ENCODE measurements around the gene ZNF831.

Gene ZNF831

DNA sequence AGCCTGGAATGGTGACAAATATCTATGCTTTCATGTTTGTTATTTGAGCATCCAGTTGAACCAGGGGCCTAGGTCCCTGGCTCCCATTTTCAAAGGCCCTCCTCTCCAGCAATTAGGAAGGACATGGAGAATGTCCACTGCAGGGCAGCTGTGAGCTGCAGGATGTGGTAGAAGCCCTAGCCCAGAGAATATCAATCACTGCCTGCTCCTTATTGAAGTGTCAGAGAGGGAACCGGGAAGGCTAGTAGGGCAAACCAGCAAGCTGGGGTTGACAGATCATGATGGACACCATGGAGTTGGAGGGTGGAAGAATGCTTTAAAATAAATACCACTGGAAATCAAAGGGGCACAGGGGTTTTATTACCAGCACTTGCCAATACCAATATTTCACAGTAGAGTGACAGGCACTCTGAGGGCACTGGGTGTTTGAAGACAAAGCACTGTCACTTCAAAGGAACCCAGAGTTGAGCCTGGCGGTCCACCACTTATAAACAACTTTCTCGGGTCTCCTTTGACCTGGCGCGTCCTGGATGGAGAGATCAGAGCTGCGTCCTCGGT, 47.7 kb downstream of the ZNF831 start:
- no peak for ATAC-seq (ENCODE audit: low read depth)
- H3K27ac ChIP-seq (ENCODE audit: poor library complexity, severe bottlenecking) = no peak overlapping the region
- peaks cover 35% of the 10 kb centered on the region for H3K27me3 ChIP-seq (ENCODE audit: insufficient read depth, poor library complexity, severe bottlenecking)
- no peak for DNase-seq (ENCODE audit: low spot score)
- no peaks in the 10 kb centered on the region for H3K9me3 ChIP-seq (ENCODE audit: severe bottlenecking)
- H3K4me3 ChIP-seq (ENCODE audit: severe bottlenecking) = no peak overlapping the region
- H3K4me1 ChIP-seq (ENCODE audit: insufficient read depth, poor library complexity, severe bottlenecking) = no peaks in the 10 kb centered on the region
- H3K36me3 ChIP-seq (ENCODE audit: low read depth) = no peaks in the 10 kb centered on the region
- TF ChIP-seq, protein P1, sequence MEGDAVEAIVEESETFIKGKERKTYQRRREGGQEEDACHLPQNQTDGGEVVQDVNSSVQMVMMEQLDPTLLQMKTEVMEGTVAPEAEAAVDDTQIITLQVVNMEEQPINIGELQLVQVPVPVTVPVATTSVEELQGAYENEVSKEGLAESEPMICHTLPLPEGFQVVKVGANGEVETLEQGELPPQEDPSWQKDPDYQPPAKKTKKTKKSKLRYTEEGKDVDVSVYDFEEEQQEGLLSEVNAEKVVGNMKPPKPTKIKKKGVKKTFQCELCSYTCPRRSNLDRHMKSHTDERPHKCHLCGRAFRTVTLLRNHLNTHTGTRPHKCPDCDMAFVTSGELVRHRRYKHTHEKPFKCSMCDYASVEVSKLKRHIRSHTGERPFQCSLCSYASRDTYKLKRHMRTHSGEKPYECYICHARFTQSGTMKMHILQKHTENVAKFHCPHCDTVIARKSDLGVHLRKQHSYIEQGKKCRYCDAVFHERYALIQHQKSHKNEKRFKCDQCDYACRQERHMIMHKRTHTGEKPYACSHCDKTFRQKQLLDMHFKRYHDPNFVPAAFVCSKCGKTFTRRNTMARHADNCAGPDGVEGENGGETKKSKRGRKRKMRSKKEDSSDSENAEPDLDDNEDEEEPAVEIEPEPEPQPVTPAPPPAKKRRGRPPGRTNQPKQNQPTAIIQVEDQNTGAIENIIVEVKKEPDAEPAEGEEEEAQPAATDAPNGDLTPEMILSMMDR (IDR thresholded peaks at IDR 0.05; ENCODE audit: poor library complexity, severe bottlenecking) = no peak

DNA sequence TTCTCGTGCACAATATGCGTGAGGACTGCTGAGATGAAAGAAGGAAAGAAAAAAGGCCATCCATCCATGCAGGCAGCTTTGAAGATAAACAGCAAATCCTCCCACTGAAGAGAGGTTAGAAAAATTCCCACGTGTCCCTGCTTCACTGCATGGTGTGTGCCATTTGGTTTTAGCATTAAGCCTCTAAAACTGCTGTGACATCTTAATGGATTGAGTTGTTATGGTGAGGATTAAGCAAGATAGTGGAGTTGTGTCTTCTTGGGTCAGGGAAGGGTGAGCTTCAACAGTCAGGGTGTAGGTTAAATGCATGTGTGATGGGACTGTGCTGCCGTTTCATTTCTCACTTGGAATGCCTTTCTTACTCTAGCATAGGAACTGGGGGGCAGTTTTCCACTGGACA, 50.5 kb downstream of the ZNF831 start:
- Histone ChIP-seq H3K4me1 (ENCODE audit: insufficient read depth, poor library complexity, severe bottlenecking) (no peaks in the 10 kb centered on the region), H3K9me3 (ENCODE audit: severe bottlenecking) (no peaks in the 10 kb centered on the region), H3K4me3 (ENCODE audit: severe bottlenecking) (no peak overlapping the region), H3K36me3 (ENCODE audit: low read depth) (no peaks in the 10 kb centered on the region), H3K27me3 (ENCODE audit: insufficient read depth, poor library complexity, severe bottlenecking) (peaks cover 40% of the 10 kb centered on the region), H3K27ac (ENCODE audit: poor library complexity, severe bottlenecking) (no peak overlapping the region)
- ATAC-seq (ENCODE audit: low read depth) = no peak
- no peak for DNase-seq (ENCODE audit: low spot score)
- TF ChIP-seq, protein P1 (IDR thresholded peaks at IDR 0.05; ENCODE audit: poor library complexity, severe bottlenecking) = no peak

DNA sequence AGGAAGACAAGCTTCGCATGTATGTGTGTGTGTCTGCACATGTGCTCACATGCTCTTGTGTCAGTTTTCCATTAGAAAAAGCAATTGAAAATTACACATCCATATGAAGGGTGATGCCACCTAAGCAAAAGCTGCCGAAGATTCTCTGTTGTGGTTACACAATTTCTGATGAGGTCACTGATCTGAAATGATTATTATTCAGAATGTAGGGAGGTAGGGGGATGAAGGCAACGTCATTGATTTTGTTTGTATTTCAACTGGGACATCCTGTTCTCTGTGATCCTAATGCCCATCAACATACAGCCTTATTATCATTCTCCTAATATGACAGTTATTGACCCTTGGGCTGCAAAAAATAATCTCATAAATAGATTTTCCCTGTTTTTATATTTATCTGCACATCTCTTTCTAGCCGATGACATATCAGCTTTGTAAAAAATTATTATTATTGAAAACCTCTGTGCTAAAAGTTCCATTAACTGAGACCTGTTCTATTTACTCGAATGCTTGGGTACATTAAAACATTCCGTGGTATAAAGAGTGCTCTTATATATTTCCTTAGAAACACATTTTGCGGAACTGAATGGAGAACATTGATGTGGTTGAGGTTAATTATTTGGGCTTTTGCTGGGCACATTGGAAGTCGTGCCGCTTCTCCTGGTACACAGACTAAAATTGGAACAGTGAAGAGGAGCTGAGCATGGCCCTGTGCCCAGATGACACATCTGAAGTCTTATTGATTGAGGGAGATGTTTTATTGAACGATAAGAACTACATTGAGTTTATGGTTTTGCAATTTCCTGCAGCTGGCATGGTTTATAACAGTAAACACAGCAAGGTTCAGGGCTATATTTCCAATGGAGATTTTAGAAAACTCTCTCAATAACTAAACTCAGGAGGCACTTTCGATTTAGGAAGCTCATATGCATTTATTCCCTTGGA, 51.3 kb downstream of the ZNF831 start:
- H3K4me1 ChIP-seq (ENCODE audit: insufficient read depth, poor library complexity, severe bottlenecking) = no peaks in the 10 kb centered on the region
- H3K27ac ChIP-seq (ENCODE audit: poor library complexity, severe bottlenecking) = no peak overlapping the region
- TF ChIP-seq, protein P1 (IDR thresholded peaks at IDR 0.05; ENCODE audit: poor library complexity, severe bottlenecking) = no peak
- no peaks in the 10 kb centered on the region for H3K36me3 ChIP-seq (ENCODE audit: low read depth)
- H3K4me3 ChIP-seq (ENCODE audit: severe bottlenecking) = no peak overlapping the region
- ATAC-seq (ENCODE audit: low read depth) (no peak), DNase-seq (ENCODE audit: low spot score) (no peak)
- H3K27me3 ChIP-seq (ENCODE audit: insufficient read depth, poor library complexity, severe bottlenecking) = peaks cover 48% of the 10 kb centered on the region
- no peaks in the 10 kb centered on the region for H3K9me3 ChIP-seq (ENCODE audit: severe bottlenecking)

DNA sequence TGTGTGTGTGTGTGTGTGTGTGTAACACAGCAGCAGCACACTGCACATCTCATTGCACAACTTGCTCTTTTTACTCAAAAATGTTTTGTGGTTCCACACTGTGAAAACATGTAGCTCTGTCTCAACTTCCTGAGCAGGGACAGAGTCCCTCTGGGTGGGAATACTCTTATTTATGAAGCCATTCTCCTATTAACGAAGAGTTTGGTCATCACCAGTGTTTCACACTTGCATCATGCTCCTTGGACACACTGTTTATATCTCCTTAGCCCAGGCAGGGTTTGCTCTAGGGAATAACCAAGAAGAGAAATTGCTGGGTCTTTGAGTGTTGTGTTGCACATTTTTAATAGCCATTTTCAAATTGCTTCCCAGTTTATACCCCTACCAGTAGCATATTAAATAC, 53.6 kb downstream of the ZNF831 start:
- DNase-seq (ENCODE audit: low spot score) (no peak), ATAC-seq (ENCODE audit: low read depth) (no peak)
- TF ChIP-seq, protein P1 (IDR thresholded peaks at IDR 0.05; ENCODE audit: poor library complexity, severe bottlenecking) = no peak
- Histone ChIP-seq H3K27ac (ENCODE audit: poor library complexity, severe bottlenecking) (no peak overlapping the region), H3K4me1 (ENCODE audit: insufficient read depth, poor library complexity, severe bottlenecking) (peaks cover 3% of the 10 kb centered on the region), H3K4me3 (ENCODE audit: severe bottlenecking) (no peak overlapping the region), H3K9me3 (ENCODE audit: severe bottlenecking) (no peaks in the 10 kb centered on the region), H3K36me3 (ENCODE audit: low read depth) (no peaks in the 10 kb centered on the region), H3K27me3 (ENCODE audit: insufficient read depth, poor library complexity, severe bottlenecking) (peaks cover 70% of the 10 kb centered on the region)
